ENCODE measurements around the gene ERBB4. TPM values are rescaled to one million over a fixed set of nuclear protein-coding genes. Genes with fewer than 3 reads are reported as not detected.

The ERBB4 gene
- total RNA-seq, 2 experiments from 2014 or later: not detected

- TF ChIP-seq CTCF (conservative IDR thresholded peaks at IDR 0.05; ENCODE audit: low read length): no peak
- no peak for TF ChIP-seq EZH2phosphoT487 (IDR thresholded peaks at IDR 0.05; ENCODE audit: borderline replicate concordance, low read depth, low read length)
- H3K9me3 ChIP-seq (ENCODE audit: low read length): no peaks in the 10 kb centered on the region
- no peaks in the 10 kb centered on the region for H3K79me2 ChIP-seq (ENCODE audit: insufficient read depth, low read depth, low read length)
- no peak for DNase-seq (ENCODE audit: low spot score)
- H3K27ac ChIP-seq (ENCODE audit: low read depth, low read length, poor library complexity, severe bottlenecking): no peak overlapping the region
- H4K20me1 ChIP-seq (ENCODE audit: insufficient read depth, low read length): no peaks in the 10 kb centered on the region
- H2AFZ ChIP-seq (ENCODE audit: low read length): no peak overlapping the region
- H3K9me2 ChIP-seq (ENCODE audit: insufficient read depth, low read length): no peaks in the 10 kb centered on the region
- H3K4me1 ChIP-seq (ENCODE audit: insufficient read depth, low read length, poor library complexity, severe bottlenecking): no peaks in the 10 kb centered on the region
- H3K4me2 ChIP-seq (ENCODE audit: low read length): no peak overlapping the region
- no peaks in the 10 kb centered on the region for H3K36me3 ChIP-seq (ENCODE audit: insufficient read depth, low read length)
- POLR2A ChIA-PET: interaction anchor here (0.6 to 0.9 kb wide), 4 partner anchors 8 to 474 kb away, joined by 3 to 4 read pairs (median 3); no protein-coding TSS in a partner anchor
- no TSS peak for BruUV-seq (replicated peaks)
- CTCF ChIA-PET (ENCODE audit: unreplicated experiment): no interaction called here
- H3K4me3 ChIP-seq (ENCODE audit: low read depth, low read length, poor library complexity, severe bottlenecking): no peak overlapping the region
- intact Hi-C loops (cut with micrococcal nuclease; ENCODE audit: unreplicated experiment): no loop called here
Observed at GRCh38 chr2:212117926-212118325, 420.7 kb downstream of the ERBB4 start.

DNA sequence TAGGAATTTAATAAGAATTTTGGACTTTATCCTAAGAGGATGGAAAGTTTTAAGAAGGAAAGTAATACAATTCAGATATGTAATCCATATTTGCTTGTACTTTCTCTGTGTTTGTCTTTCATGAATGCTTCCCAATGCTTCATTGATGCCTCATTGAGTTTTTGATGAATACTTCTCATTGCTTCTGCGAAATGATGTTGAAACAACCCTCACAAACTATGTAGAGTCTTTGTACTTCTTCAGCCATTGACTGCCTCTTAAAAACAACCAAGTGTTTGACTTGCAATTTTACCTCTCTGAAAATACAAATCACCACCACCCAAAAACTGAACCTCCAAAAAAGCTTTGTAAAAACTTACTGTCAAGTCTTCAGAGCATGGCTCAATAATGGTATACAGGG is 424.1 kb downstream of the ERBB4 start:
- POLR2A ChIA-PET: interaction anchor here (0.7 kb wide), 1 partner anchor 236 kb away, joined by 3 read pairs; no protein-coding TSS in a partner anchor
- Histone ChIP-seq H4K20me1 (ENCODE audit: insufficient read depth, low read length) (no peaks in the 10 kb centered on the region), H3K27ac (ENCODE audit: low read depth, low read length, poor library complexity, severe bottlenecking) (no peak overlapping the region), H3K9me3 (ENCODE audit: low read length) (no peaks in the 10 kb centered on the region), H3K4me3 (ENCODE audit: low read depth, low read length, poor library complexity, severe bottlenecking) (no peak overlapping the region), H3K36me3 (ENCODE audit: insufficient read depth, low read length) (no peaks in the 10 kb centered on the region), H3K4me2 (ENCODE audit: low read length) (no peak overlapping the region), H3K9me2 (ENCODE audit: insufficient read depth, low read length) (no peaks in the 10 kb centered on the region), H3K79me2 (ENCODE audit: insufficient read depth, low read depth, low read length) (no peaks in the 10 kb centered on the region), H3K4me1 (ENCODE audit: insufficient read depth, low read length, poor library complexity, severe bottlenecking) (no peaks in the 10 kb centered on the region), H2AFZ (ENCODE audit: low read length) (no peak overlapping the region)
- intact Hi-C loops (cut with micrococcal nuclease; ENCODE audit: unreplicated experiment): no loop called here
- no peak for DNase-seq (ENCODE audit: low spot score)
- TF ChIP-seq EZH2phosphoT487 (IDR thresholded peaks at IDR 0.05; ENCODE audit: borderline replicate concordance, low read depth, low read length) (no peak), CTCF (conservative IDR thresholded peaks at IDR 0.05; ENCODE audit: low read length) (no peak)
- CTCF ChIA-PET (ENCODE audit: unreplicated experiment): no interaction called here
- BruUV-seq (replicated peaks): no TSS peak

DNA sequence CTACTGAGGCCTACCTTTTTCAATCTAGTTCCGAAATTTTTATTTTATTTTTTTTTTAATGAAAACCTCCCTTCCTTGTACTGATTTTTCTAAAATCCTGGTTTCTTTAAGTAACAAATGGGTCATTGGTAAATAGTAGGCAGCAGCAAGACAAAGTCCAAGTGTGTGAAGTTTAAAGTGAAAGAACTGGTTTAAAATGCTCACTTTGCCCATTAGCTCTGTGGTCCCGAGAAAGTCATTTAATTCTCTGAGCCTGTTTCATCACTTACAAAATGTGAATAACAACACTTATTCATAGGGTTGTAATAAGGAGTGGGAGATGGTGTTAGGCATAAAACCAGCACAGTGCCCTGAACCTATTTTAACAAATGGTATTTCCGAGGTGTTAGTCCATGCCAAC is 426.2 kb downstream of the ERBB4 start:
- H3K4me2 ChIP-seq (ENCODE audit: low read length): no peak overlapping the region
- H3K9me2 ChIP-seq (ENCODE audit: insufficient read depth, low read length): no peaks in the 10 kb centered on the region
- no peaks in the 10 kb centered on the region for H3K36me3 ChIP-seq (ENCODE audit: insufficient read depth, low read length)
- CTCF ChIA-PET (ENCODE audit: unreplicated experiment): no interaction called here
- H3K79me2 ChIP-seq (ENCODE audit: insufficient read depth, low read depth, low read length): no peaks in the 10 kb centered on the region
- no peaks in the 10 kb centered on the region for H4K20me1 ChIP-seq (ENCODE audit: insufficient read depth, low read length)
- no peak overlapping the region for H3K4me3 ChIP-seq (ENCODE audit: low read depth, low read length, poor library complexity, severe bottlenecking)
- TF ChIP-seq CTCF (conservative IDR thresholded peaks at IDR 0.05; ENCODE audit: low read length) (no peak), EZH2phosphoT487 (IDR thresholded peaks at IDR 0.05; ENCODE audit: borderline replicate concordance, low read depth, low read length) (no peak)
- H3K9me3 ChIP-seq (ENCODE audit: low read length): no peaks in the 10 kb centered on the region
- H3K4me1 ChIP-seq (ENCODE audit: insufficient read depth, low read length, poor library complexity, severe bottlenecking): no peaks in the 10 kb centered on the region
- H3K27ac ChIP-seq (ENCODE audit: low read depth, low read length, poor library complexity, severe bottlenecking): no peak overlapping the region
- no TSS peak for BruUV-seq (replicated peaks)
- DNase-seq (ENCODE audit: low spot score): no peak
- intact Hi-C loops (cut with micrococcal nuclease; ENCODE audit: unreplicated experiment): no loop called here
- POLR2A ChIA-PET: interaction anchor here (0.6 to 1.0 kb wide), 2 partner anchors 65 to 781 kb away, joined by 4 read pairs; no protein-coding TSS in a partner anchor
- H2AFZ ChIP-seq (ENCODE audit: low read length): no peak overlapping the region
